ENCODE data around the gene NUP88.

DNA sequence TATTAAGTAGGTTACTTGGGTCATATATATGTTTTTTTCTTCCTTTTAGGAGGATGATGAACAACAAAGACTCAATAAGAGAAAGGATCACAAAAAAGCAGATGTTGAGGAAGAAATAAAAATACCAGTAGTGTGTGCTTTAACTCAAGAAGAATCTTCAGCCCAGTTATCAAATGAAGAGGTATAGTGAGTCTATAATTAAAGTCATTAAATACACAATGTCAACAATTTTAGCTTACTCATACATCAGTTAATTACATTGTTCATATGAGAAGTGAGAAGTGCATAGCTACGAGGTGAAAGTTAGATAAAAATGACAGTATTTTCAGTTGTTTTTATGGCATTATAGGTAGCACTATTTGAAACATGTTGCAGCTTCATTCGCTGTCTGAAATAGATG, 65.2 kb downstream of the NUP88 start:
- TF ChIP-seq GATA2 (IDR thresholded peaks at IDR 0.05; ENCODE audit: low read depth, low read length) (no peak), GATA3 (IDR thresholded peaks at IDR 0.05; ENCODE audit: low read depth, low read length) (no peak)
